DND-41 (cell line): ENCODE results near the gene HS2ST1.

Source experiments
- EZH2 ChIP-seq: IDR thresholded peaks from 3 replicates; pipeline ENCODE4 v1.6.1; 2012; ENCODE audit warnings: borderline replicate concordance, low read depth, mild to moderate bottlenecking, moderate library complexity, low read length, inconsistent platforms; ENCODE audit not compliant: severe bottlenecking
- TF ChIP-seq, protein P1 (sequence below): IDR thresholded peaks from 2 replicates; pipeline ENCODE4 v1.5.1; 2012; ENCODE audit warnings: borderline replicate concordance, low read length, moderate library complexity, mild to moderate bottlenecking; ENCODE audit not compliant: poor library complexity, severe bottlenecking; ENCODE audit errors: extremely low read depth

GRCh38 chr1:87039096-87039495, 124.7 kb downstream of the HS2ST1 start:
- TF ChIP-seq, protein P1, sequence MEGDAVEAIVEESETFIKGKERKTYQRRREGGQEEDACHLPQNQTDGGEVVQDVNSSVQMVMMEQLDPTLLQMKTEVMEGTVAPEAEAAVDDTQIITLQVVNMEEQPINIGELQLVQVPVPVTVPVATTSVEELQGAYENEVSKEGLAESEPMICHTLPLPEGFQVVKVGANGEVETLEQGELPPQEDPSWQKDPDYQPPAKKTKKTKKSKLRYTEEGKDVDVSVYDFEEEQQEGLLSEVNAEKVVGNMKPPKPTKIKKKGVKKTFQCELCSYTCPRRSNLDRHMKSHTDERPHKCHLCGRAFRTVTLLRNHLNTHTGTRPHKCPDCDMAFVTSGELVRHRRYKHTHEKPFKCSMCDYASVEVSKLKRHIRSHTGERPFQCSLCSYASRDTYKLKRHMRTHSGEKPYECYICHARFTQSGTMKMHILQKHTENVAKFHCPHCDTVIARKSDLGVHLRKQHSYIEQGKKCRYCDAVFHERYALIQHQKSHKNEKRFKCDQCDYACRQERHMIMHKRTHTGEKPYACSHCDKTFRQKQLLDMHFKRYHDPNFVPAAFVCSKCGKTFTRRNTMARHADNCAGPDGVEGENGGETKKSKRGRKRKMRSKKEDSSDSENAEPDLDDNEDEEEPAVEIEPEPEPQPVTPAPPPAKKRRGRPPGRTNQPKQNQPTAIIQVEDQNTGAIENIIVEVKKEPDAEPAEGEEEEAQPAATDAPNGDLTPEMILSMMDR = no peak
- TF ChIP-seq EZH2 = no peak
